GM12878 (cell line): Measurements from ENCODE around the gene SUFU. TPM values are rescaled to one million over a fixed set of nuclear protein-coding genes. Genes with fewer than 3 reads are reported as not detected.

ENCODE experiments used
- ATAC-seq: fragments of 200-7000 bp; cut with Tn5 transposase; 3 replicates; pipeline ENCODE4 v1.9.1; 2020; ENCODE audit warnings: mild to moderate bottlenecking, moderate library complexity
- BruUV-seq: library from RNA; stranded (reverse); fragments of 400-500 nt; replicated peaks from 2 replicates; lab custom pipeline; 2021; lab: Mats Ljungman, UMichigan
- CTCF ChIA-PET: fragments of 300-600 bp; sonication (Branson Sonifier 250); formaldehyde crosslinking; extraction: SDS; loops from one replicate; lab custom pipeline; 2021; ENCODE audit warnings: inconsistent platforms; lab: Yijun Ruan, JAX
- POLR2A ChIA-PET: fragments of 350-600 bp; formaldehyde crosslinking; extraction: SDS; loops from one replicate; lab custom pipeline; 2021; ENCODE audit warnings: inconsistent platforms; lab: Charles Lee
- RAD21 ChIA-PET: fragments of 300-600 bp; sonication (Branson Sonifier 250); formaldehyde crosslinking; loops from one replicate; lab custom pipeline; 2023; ENCODE audit warnings: antibody characterized with exemption; ENCODE audit not compliant: unreplicated experiment; lab: Charles Lee
- SMC1A ChIA-PET: fragments of 300-600 bp; sonication (Branson Sonifier 250); formaldehyde crosslinking; loops from one replicate; lab custom pipeline; 2023; ENCODE audit not compliant: unreplicated experiment, uncharacterized antibody; lab: Charles Lee
- DNase-seq: peaks from one replicate; pipeline ENCODE4 v3.0.0-alpha.2; 2011; ENCODE audit warnings: low read depth, low spot score
- FAIRE-seq: peaks from 3 replicates; lab custom pipeline; 2011; peaks lifted over from hg19 to GRCh38; lab: Jason Lieb, UNC
- H2AFZ ChIP-seq: 2 replicates; pipeline ENCODE4 v1.6.0; 2011; ENCODE audit warnings: low read depth, low read length, control low read depth; ENCODE audit not compliant: control insufficient read depth
- H3K27ac ChIP-seq: 2 replicates; pipeline ENCODE4 v1.5.1; 2011; ENCODE audit warnings: control low read depth; ENCODE audit not compliant: control insufficient read depth, insufficient read depth
- H3K27me3 ChIP-seq, 2 experiments: replicated peaks in 1 of 2; 2 replicates each; pipeline versions ENCODE4 v1.6.0 to v1.6.1; 2011; ENCODE audit warnings: low read length in 1 of 2; ENCODE audit not compliant: control insufficient read depth in 2 of 2, insufficient read depth in 2 of 2
- H3K36me3 ChIP-seq, 2 experiments: 2 replicates each; pipeline ENCODE4 v1.5.1; 2011; ENCODE audit warnings: low read length in 1 of 2; ENCODE audit not compliant: control insufficient read depth in 2 of 2, insufficient read depth in 2 of 2
- H3K4me1 ChIP-seq: 2 replicates; pipeline ENCODE4 v1.6.1; 2011; ENCODE audit warnings: mild to moderate bottlenecking, low read length, moderate library complexity, mixed read lengths; ENCODE audit not compliant: control insufficient read depth, insufficient read depth
- H3K4me2 ChIP-seq: 2 replicates; pipeline ENCODE4 v1.6.0; 2011; ENCODE audit warnings: control low read depth; ENCODE audit not compliant: control insufficient read depth, insufficient read depth
- H3K4me3 ChIP-seq: fragments of 200-600 bp; sonication (generic); 2 replicates; pipeline ENCODE4 v1.5.1; 2016
- H3K79me2 ChIP-seq: 2 replicates; pipeline ENCODE4 v1.6.0; 2011; ENCODE audit warnings: low read length; ENCODE audit not compliant: control insufficient read depth, insufficient read depth
- H3K9ac ChIP-seq: 2 replicates; pipeline ENCODE4 v1.8.0; 2011; ENCODE audit warnings: low read length, control low read depth, mixed read lengths; ENCODE audit not compliant: control insufficient read depth, insufficient read depth
- H3K9me3 ChIP-seq: replicated peaks from 3 replicates; pipeline ENCODE4 v1.5.1; 2011; ENCODE audit warnings: mild to moderate bottlenecking, low read length; ENCODE audit not compliant: control insufficient read depth, insufficient read depth
- H4K20me1 ChIP-seq: 2 replicates; pipeline ENCODE4 v1.6.0; 2011; ENCODE audit not compliant: control insufficient read depth, insufficient read depth
- CREM ChIP-seq: IDR thresholded peaks from 2 replicates; pipeline ENCODE4 v1.6.1; 2014; ENCODE audit warnings: antibody characterized with exemption, low read depth
- DPF2 ChIP-seq: fragments of 450-650 bp; IDR thresholded peaks from 2 replicates; pipeline ENCODE4 v1.6.1; 2017; ENCODE audit warnings: mild to moderate bottlenecking
- IKZF2 ChIP-seq, 2 experiments: fragments of 450-650 bp; IDR thresholded peaks; 2 replicates each; pipeline ENCODE4 v1.6.1; 2017; ENCODE audit warnings: mild to moderate bottlenecking in 2 of 2, moderate library complexity in 2 of 2
- NBN ChIP-seq: fragments of 450-650 bp; IDR thresholded peaks from 2 replicates; pipeline ENCODE4 v1.6.1; 2016
- NFXL1 ChIP-seq: fragments of 450-650 bp; IDR thresholded peaks from 2 replicates; pipeline ENCODE4 v1.6.1; 2017; ENCODE audit warnings: antibody characterized with exemption, mild to moderate bottlenecking, borderline replicate concordance
- NRF1 ChIP-seq: conservative IDR thresholded peaks from 2 replicates; pipeline ENCODE4 v1.6.1; 2011; ENCODE audit warnings: mild to moderate bottlenecking, low read depth, low read length, improper control_type of control experiment
- POU2F2 ChIP-seq: IDR thresholded peaks from 3 replicates; pipeline ENCODE4 v1.6.1; 2011; ENCODE audit warnings: low read depth, mild to moderate bottlenecking, low read length, borderline replicate concordance
- RELA ChIP-seq: fragments of 450-650 bp; IDR thresholded peaks from 2 replicates; pipeline ENCODE4 v1.8.0; 2014; ENCODE audit warnings: borderline replicate concordance; ENCODE audit not compliant: partially characterized antibody
- TCF12 ChIP-seq: IDR thresholded peaks from 2 replicates; pipeline ENCODE4 v1.6.1; 2011; ENCODE audit warnings: low read depth, mild to moderate bottlenecking, low read length
- ZNF207 ChIP-seq: fragments of 450-650 bp; IDR thresholded peaks from 2 replicates; pipeline ENCODE4 v1.6.1; 2014; ENCODE audit warnings: antibody characterized with exemption, mild to moderate bottlenecking, borderline replicate concordance
- WGBS: methylation state at CpG from one replicate; pipeline ENCODE4 v1.1.6; 2016; ENCODE audit warnings: low lambda C conversion rate; ENCODE audit not compliant: insufficient replicate concordance, insufficient coverage; ENCODE audit errors: missing lambda C conversion rate; 5-methylcytosine and 5-hydroxymethylcytosine counted together
- in situ Hi-C: fragments of 300-500 bp; cut with MboI; formaldehyde crosslinking; loops from 9 replicates; pipeline ENCODE4 v1.14.3; 2018; ENCODE audit warnings: mixed read lengths
- intact Hi-C: fragments of 100-400 bp; cut with micrococcal nuclease; formaldehyde crosslinking; loops from one replicate; pipeline ENCODE4 v1.14.2; 2022; ENCODE audit not compliant: unreplicated experiment
- polyA plus RNA-seq, 11 experiments: library from polyadenylated mRNA; depleted of rRNA in 4 of 11; unstranded in 6 of 11; stranded (reverse) in 5 of 11; fragments of >200 nt; fragmentation: Nextera tagmentation in 4 of 11; fragmentation: Illumina TruSeq in 1 of 11; extraction: Ambion mirVana in 4 of 11; extraction: Trizol in 1 of 11; gene quantifications; 1 replicate in 1 of 11; 2 replicates in 10 of 11; pipeline versions ENCODE4 v1.2.1 to v1.2.3, GENCODE V29; 2011 to 2016; ENCODE audit warnings: inconsistent platforms in 2 of 11, missing spikeins in 2 of 11, low read depth in 1 of 11
- total RNA-seq, 4 experiments: library from RNA; depleted of rRNA in 3 of 4; stranded (reverse); fragments of >200 nt in 3 of 4; fragmentation: Illumina TruSeq in 1 of 4; extraction: Trizol in 1 of 4; gene quantifications; 2 replicates each; pipeline versions ENCODE4 v1.2.1 to v1.2.3, GENCODE V29; 2013 to 2021
- TF ChIP-seq, protein P1 (sequence below): fragments of 450-650 bp; conservative IDR thresholded peaks from 2 replicates; pipeline ENCODE4 v1.6.1; 2017; ENCODE audit warnings: mild to moderate bottlenecking, moderate library complexity
- TF ChIP-seq, protein P2 (sequence below): fragments of 450-650 bp; IDR thresholded peaks from 2 replicates; pipeline ENCODE4 v1.6.1; 2016; ENCODE audit warnings: mild to moderate bottlenecking, moderate library complexity, borderline replicate concordance
- TF ChIP-seq, protein P3 (sequence below): fragments of 450-650 bp; IDR thresholded peaks from 2 replicates; pipeline ENCODE4 v1.6.1; 2017; ENCODE audit warnings: antibody characterized with exemption, mild to moderate bottlenecking, moderate library complexity

SUFU gene
- total and polyA plus RNA-seq, 10 of the 15 experiments (the other 5 are each of a cell fraction or from before 2014, with no cell fraction given) = 0.68 to 7.7 (median 2.4) TPM

DNA sequence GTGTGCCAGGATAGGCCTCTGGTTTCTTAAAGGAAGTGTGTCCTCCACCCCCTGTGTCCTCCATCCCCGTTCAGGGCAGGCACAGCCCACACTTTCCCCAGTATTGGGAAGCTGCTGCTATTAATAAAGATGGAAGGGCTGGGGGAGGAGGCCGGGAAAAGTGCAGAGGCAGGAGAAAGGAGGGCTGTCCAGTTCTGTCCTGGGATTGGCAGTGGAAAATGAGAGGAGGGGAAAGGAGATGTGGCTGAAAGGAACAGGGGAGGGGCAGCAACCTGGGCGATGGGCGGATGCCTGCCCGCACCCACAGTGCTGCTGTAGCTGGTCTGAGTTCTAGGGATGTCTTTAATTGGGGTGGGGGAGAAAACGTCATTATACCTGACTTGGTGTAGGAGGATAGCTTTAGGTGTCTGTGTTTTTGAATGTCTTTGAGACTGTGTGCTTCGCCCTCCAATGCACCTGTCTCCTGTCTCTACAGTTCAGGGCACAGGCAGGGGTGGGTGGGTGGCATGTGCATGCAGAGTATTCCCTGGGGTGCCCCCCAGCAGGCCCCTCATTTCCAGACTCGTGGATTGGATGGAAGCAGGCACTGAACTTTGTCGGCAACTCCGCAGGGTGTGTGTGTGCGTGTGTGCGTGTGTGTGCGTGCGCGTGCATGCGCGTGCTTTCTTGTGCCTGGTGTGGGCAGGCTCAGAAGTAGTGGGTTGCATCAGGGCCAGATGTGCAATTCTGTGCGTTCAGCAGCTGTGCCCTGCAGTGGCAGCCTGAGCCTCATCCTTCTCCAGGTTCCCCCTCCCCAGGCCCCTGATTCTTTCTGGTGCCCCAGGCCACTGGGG is 143.1 kb downstream of the SUFU start:
- FAIRE-seq (peak; percentile 88), DNase-seq (no peak), ATAC-seq (peak; percentile 6)
- ChIA-PET SMC1A (interaction anchor here (0.5 to 9.3 kb wide), 8 partner anchors 9 to 138 kb away, joined by 3 to 103 read pairs (median 4); partner anchors contain the start of genes ARL3 and SFXN2), CTCF (interaction anchor here (1.2 to 13.5 kb wide), 4 partner anchors 13 to 66 kb away, joined by 11 to 128 read pairs (median 18); partner anchors contain the start of gene ARL3), RAD21 (interaction anchor here (1.2 to 5.0 kb wide), 8 partner anchors 14 to 144 kb away, joined by 4 to 59 read pairs (median 10); partner anchors contain the start of genes ACTR1A, ARL3, SFXN2 and SUFU), POLR2A (interaction anchor here (0.6 to 14.1 kb wide), 9 partner anchors 9 to 276 kb away, joined by 3 to 151 read pairs (median 5); partner anchors contain the start of genes ARL3, SFXN2 and WBP1L)
- Histone ChIP-seq H3K36me3 (no peaks in the 10 kb centered on the region), H2AFZ (no peak overlapping the region), H3K4me1 (peaks cover 50% of the 10 kb centered on the region), H3K27me3 (no peaks in the 10 kb centered on the region), H3K4me3 (peak overlapping the region; percentile 93), H3K9me3 (no peaks in the 10 kb centered on the region), H3K79me2 (peaks cover 94% of the 10 kb centered on the region), H3K27ac (peak overlapping the region; percentile 96), H4K20me1 (no peaks in the 10 kb centered on the region), H3K9ac (peak overlapping the region; percentile 99), H3K4me2 (peak overlapping the region; percentile 98)
- no TSS peak for BruUV-seq
- WGBS = 5% methylated on average over 18 of the region's 18 CpGs
- in situ Hi-C loops = no loop called here
- intact Hi-C loops = loop anchor here (1.0 to 10.0 kb wide), 4 partner anchors 66 to 548 kb away; partner anchors contain the start of genes ACTR1A, NFKB2 and NT5C2
- TF ChIP-seq IKZF2 (IDR thresholded peaks at IDR 0.05) (no peak), NRF1 (peak; percentile 30; the same call in 1 of the 2 replicates), CREM (peak; percentile 22; the same call in 1 of the 2 replicates), DPF2 (0 out of 2 replicates have a peak, but pooled peaks have one; percentile 12), POU2F2 (0 out of 3 replicates have a peak, but pooled peaks have one; percentile 13), NBN (no peak), TCF12 (peak; percentile 63), NFXL1 (no peak), ZNF207 (no peak), RELA (no peak)
- TF ChIP-seq, protein P1, sequence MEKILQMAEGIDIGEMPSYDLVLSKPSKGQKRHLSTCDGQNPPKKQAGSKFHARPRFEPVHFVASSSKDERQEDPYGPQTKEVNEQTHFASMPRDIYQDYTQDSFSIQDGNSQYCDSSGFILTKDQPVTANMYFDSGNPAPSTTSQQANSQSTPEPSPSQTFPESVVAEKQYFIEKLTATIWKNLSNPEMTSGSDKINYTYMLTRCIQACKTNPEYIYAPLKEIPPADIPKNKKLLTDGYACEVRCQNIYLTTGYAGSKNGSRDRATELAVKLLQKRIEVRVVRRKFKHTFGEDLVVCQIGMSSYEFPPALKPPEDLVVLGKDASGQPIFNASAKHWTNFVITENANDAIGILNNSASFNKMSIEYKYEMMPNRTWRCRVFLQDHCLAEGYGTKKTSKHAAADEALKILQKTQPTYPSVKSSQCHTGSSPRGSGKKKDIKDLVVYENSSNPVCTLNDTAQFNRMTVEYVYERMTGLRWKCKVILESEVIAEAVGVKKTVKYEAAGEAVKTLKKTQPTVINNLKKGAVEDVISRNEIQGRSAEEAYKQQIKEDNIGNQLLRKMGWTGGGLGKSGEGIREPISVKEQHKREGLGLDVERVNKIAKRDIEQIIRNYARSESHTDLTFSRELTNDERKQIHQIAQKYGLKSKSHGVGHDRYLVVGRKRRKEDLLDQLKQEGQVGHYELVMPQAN = peak; percentile 7; the same call in 1 of the 2 replicates
- TF ChIP-seq, protein P2, sequence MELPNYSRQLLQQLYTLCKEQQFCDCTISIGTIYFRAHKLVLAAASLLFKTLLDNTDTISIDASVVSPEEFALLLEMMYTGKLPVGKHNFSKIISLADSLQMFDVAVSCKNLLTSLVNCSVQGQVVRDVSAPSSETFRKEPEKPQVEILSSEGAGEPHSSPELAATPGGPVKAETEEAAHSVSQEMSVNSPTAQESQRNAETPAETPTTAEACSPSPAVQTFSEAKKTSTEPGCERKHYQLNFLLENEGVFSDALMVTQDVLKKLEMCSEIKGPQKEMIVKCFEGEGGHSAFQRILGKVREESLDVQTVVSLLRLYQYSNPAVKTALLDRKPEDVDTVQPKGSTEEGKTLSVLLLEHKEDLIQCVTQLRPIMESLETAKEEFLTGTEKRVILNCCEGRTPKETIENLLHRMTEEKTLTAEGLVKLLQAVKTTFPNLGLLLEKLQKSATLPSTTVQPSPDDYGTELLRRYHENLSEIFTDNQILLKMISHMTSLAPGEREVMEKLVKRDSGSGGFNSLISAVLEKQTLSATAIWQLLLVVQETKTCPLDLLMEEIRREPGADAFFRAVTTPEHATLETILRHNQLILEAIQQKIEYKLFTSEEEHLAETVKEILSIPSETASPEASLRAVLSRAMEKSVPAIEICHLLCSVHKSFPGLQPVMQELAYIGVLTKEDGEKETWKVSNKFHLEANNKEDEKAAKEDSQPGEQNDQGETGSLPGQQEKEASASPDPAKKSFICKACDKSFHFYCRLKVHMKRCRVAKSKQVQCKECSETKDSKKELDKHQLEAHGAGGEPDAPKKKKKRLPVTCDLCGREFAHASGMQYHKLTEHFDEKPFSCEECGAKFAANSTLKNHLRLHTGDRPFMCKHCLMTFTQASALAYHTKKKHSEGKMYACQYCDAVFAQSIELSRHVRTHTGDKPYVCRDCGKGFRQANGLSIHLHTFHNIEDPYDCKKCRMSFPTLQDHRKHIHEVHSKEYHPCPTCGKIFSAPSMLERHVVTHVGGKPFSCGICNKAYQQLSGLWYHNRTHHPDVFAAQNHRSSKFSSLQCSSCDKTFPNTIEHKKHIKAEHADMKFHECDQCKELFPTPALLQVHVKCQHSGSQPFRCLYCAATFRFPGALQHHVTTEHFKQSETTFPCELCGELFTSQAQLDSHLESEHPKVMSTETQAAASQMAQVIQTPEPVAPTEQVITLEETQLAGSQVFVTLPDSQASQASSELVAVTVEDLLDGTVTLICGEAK = peak; percentile 19; the same call in 1 of the 2 replicates
- TF ChIP-seq, protein P3, sequence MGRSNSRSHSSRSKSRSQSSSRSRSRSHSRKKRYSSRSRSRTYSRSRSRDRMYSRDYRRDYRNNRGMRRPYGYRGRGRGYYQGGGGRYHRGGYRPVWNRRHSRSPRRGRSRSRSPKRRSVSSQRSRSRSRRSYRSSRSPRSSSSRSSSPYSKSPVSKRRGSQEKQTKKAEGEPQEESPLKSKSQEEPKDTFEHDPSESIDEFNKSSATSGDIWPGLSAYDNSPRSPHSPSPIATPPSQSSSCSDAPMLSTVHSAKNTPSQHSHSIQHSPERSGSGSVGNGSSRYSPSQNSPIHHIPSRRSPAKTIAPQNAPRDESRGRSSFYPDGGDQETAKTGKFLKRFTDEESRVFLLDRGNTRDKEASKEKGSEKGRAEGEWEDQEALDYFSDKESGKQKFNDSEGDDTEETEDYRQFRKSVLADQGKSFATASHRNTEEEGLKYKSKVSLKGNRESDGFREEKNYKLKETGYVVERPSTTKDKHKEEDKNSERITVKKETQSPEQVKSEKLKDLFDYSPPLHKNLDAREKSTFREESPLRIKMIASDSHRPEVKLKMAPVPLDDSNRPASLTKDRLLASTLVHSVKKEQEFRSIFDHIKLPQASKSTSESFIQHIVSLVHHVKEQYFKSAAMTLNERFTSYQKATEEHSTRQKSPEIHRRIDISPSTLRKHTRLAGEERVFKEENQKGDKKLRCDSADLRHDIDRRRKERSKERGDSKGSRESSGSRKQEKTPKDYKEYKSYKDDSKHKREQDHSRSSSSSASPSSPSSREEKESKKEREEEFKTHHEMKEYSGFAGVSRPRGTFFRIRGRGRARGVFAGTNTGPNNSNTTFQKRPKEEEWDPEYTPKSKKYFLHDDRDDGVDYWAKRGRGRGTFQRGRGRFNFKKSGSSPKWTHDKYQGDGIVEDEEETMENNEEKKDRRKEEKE = no peak
